Parathyroid adenoma (tissue), 2 donors: ENCODE data around the gene TNFRSF13B.

Source experiments
- H2AFZ ChIP-seq: fragments of 300-600 bp; sonication (generic); one replicate; pipeline ENCODE4 v1.7.0; 2017; ENCODE audit warnings: antibody characterized with exemption, mild to moderate bottlenecking
- H3K27ac ChIP-seq: fragments of 300-600 bp; sonication (generic); one replicate; pipeline ENCODE4 v1.7.0; 2017
- H3K27me3 ChIP-seq: fragments of 300-600 bp; sonication (generic); one replicate; pipeline ENCODE4 v1.7.0; 2017; ENCODE audit warnings: low read length; ENCODE audit not compliant: control insufficient read depth, insufficient read depth
- H3K36me3 ChIP-seq: fragments of 300-600 bp; sonication (generic); one replicate; pipeline ENCODE4 v1.7.0; 2017; ENCODE audit warnings: low read length; ENCODE audit not compliant: control insufficient read depth, insufficient read depth
- H3K4me1 ChIP-seq: fragments of 300-600 bp; sonication (generic); one replicate; pipeline ENCODE4 v1.7.0; 2017; ENCODE audit warnings: control low read depth
- H3K4me2 ChIP-seq: fragments of 300-600 bp; sonication (generic); one replicate; pipeline ENCODE4 v1.7.0; 2017; ENCODE audit warnings: low read length
- H3K4me3 ChIP-seq: fragments of 300-600 bp; sonication (generic); one replicate; pipeline ENCODE4 v1.7.0; 2017; ENCODE audit warnings: low read depth, low read length
- H3K79me2 ChIP-seq: fragments of 300-600 bp; sonication (generic); one replicate; pipeline ENCODE4 v1.7.0; 2017; ENCODE audit warnings: control low read depth
- H3K9ac ChIP-seq: fragments of 300-600 bp; sonication (generic); one replicate; pipeline ENCODE4 v1.7.0; 2017; ENCODE audit warnings: mild to moderate bottlenecking
- H3K9me3 ChIP-seq: fragments of 300-600 bp; sonication (generic); one replicate; pipeline ENCODE4 v1.7.0; 2017; ENCODE audit warnings: low read length; ENCODE audit not compliant: control insufficient read depth
- TF ChIP-seq, protein P1 (sequence below): fragments of 300-600 bp; sonication (generic); IDR thresholded peaks from one replicate; pipeline ENCODE4 v1.7.0; 2017; ENCODE audit warnings: antibody characterized with exemption, mild to moderate bottlenecking
- donor health status: primary hyperparathyroidism.

Gene TNFRSF13B

DNA sequence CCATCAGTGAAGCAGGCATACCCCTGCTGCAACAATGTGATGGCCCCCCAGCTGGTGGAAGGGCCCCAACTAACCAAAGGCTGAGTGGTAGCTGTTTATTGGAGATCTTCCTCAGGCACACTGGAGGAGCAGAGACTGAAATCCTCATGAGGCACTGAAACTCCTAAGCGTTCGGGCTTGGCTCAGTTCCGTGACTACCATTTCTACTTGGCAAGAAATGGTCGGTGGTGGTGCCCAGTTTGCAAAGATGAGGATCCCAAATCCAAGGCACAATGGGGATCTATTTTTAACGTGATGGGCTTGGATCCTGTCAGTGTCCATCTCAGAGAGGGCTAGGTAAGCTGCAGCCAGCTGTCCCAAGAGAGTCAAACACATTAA is 82.8 kb downstream of the TNFRSF13B start:
- no peak overlapping the region for H3K4me2 ChIP-seq
- no peaks in the 10 kb centered on the region for H3K4me1 ChIP-seq
- TF ChIP-seq, protein P1, sequence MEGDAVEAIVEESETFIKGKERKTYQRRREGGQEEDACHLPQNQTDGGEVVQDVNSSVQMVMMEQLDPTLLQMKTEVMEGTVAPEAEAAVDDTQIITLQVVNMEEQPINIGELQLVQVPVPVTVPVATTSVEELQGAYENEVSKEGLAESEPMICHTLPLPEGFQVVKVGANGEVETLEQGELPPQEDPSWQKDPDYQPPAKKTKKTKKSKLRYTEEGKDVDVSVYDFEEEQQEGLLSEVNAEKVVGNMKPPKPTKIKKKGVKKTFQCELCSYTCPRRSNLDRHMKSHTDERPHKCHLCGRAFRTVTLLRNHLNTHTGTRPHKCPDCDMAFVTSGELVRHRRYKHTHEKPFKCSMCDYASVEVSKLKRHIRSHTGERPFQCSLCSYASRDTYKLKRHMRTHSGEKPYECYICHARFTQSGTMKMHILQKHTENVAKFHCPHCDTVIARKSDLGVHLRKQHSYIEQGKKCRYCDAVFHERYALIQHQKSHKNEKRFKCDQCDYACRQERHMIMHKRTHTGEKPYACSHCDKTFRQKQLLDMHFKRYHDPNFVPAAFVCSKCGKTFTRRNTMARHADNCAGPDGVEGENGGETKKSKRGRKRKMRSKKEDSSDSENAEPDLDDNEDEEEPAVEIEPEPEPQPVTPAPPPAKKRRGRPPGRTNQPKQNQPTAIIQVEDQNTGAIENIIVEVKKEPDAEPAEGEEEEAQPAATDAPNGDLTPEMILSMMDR, result no peak
- no peaks in the 10 kb centered on the region for H3K27me3 ChIP-seq
- H3K79me2 ChIP-seq, result no peaks in the 10 kb centered on the region
- no peak overlapping the region for H2AFZ ChIP-seq
- H3K36me3 ChIP-seq, result no peaks in the 10 kb centered on the region
- no peak overlapping the region for H3K9ac ChIP-seq
- H3K9me3 ChIP-seq, result no peaks in the 10 kb centered on the region
- H3K4me3 ChIP-seq, result no peak overlapping the region
- no peak overlapping the region for H3K27ac ChIP-seq
